HG03442 (cell line): ENCODE data around the gene MBNL2.
A peak's percentile ranks its signal among the peaks of the same experiment; 100 is the strongest.
"Not testable (repeated sequence)": the region's sequence is repeated elsewhere in the genome, so short reads cannot be mapped to it uniquely, and the experiment has no call there.

Experiments used
- ATAC-seq: cut with Tn5 transposase; IDR thresholded peaks from one replicate; pipeline ENCODE4 v1.9.1; 2021; ENCODE audit warnings: mild to moderate bottlenecking, moderate library complexity; ENCODE audit not compliant: unreplicated experiment

MBNL2 gene

DNA sequence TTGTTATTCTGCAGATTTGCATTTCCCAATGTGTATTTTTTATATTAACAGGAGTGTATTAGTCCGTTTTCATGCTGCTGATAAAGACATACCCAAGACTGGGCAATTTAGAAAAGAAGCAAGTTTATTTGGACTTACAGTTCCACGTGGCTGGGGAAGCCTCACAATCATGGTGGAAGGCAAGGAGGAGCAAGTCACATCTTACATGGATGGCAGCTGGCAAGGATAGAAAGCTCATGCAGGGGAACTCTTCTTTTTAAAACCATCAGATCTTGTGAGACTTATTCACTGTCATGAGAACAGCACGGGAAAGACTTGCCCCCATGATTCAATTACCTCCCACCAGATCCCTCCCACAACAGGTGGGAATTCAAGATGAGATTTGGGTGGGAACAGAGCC lies 14.9 kb upstream of the MBNL2 start:
- not testable (repeated sequence) for ATAC-seq

DNA sequence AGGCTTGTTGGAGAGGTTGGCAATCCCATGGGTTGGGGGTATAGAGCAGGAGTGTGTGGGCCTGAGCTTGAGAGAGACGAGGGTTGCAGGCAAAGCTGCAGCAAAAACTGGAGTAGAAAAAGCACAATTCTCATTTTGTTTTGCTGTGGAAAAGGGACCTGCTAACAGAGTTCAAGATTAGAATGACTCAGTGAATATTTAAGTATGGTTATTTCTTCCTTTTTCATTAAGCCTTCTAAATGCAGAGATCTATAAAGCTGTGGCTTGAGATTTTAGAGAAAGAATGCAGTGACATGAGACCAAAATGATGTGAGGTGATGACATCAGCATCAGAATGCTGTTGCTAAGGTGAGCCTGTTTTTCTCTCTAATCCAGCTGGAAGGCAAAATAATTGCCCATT lies 10.8 kb upstream of the MBNL2 start:
- ATAC-seq, result no peak

DNA sequence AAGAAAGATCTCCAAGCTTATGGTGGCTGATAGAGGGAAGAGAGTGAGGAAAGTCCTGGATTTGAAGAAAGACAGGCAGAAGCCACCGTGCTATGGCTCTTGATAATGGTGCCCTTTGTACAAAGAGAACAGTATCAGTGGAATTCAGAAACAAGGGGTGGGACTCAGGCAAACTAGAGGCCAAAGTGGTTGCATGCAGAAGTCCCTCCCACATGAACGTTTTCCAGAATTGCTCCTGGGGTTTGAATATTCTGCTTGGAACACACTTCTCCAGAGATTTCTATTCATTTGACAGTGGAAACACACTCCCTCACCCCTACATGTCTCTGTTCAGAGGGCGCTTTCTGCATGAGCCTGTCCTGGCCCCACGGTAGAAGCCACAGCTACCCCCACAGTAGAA lies 10.1 kb upstream of the MBNL2 start:
- no peak for ATAC-seq

DNA sequence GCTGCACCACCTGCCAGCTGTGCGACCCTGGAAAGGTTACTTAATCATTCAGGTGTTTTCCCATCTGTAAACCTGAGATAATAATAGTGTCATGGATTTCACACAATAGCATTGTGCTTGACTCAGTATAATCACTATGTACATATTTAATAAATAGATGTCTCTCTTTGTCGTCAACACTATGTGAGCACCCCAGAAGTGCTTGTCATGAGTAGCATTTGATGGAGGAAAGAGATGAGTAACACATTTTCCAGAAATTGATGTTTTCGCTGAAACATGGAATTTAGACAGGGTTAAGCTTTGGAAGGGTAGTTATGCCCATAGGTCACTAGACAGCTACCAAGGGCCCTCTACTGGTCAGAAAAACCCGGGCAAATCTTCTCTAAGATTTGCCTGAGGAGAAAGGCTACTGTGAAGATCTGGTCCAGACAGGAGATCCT lies 9.5 kb upstream of the MBNL2 start:
- peak; percentile 52 for ATAC-seq

DNA sequence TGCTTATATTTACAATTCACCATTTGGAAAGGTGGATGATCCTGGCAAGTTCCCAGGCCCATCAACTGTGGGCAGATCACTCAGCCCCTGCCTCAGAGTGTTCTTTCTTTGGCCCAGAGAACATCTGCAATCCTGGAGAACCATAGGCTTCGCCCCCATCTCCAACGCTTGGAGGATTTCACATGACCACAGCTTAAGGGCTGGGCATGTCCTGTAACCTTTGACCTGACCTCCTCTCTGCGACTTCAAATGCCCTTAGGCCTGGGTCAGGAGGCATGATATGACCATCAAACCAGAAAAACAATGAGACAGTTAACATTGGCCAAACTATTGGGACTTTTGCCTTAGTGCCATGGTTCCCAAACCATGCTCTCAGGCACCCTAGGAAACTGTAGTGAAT lies 7.2 kb upstream of the MBNL2 start:
- ATAC-seq, result peak; percentile 5

DNA sequence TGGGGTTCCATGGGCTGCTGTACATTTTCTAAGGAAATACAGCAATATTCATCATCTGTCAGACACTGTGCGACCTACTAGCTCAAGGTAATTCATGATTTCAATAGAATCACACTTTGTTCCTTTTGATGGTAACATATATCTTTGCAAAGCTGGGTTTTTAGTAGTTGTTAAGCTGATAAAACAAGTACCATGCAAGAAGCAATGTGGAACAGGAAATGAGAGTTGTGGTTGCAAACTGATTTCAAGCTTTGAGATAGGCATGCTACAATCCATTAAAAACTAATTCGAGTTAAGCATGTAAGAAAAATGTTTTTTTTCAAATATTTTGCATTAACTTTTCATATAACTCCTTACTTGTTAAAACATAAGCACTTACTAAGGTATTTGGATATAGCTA lies 6.8 kb upstream of the MBNL2 start:
- ATAC-seq, result peak; percentile 58

DNA sequence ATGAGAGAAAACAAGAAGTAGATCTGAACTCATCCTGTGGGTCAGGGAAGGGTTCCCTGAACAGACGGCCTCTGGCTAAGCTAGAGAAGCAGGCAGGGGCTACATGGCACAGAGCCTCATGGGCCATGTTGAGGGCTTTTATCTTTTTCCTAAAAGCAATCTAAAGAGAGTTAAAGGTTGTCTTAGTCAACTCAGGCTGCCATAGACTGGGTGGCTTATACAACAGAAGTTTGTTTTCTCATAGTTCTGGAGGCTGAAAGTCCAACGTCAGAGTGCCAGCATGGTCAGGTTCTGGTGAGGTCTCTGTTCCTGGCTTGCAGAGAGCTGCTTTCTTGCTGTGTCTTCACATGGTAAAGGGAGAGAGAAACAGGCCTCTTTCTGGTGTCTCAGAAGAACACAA lies 2.9 kb upstream of the MBNL2 start:
- ATAC-seq, result no peak

DNA sequence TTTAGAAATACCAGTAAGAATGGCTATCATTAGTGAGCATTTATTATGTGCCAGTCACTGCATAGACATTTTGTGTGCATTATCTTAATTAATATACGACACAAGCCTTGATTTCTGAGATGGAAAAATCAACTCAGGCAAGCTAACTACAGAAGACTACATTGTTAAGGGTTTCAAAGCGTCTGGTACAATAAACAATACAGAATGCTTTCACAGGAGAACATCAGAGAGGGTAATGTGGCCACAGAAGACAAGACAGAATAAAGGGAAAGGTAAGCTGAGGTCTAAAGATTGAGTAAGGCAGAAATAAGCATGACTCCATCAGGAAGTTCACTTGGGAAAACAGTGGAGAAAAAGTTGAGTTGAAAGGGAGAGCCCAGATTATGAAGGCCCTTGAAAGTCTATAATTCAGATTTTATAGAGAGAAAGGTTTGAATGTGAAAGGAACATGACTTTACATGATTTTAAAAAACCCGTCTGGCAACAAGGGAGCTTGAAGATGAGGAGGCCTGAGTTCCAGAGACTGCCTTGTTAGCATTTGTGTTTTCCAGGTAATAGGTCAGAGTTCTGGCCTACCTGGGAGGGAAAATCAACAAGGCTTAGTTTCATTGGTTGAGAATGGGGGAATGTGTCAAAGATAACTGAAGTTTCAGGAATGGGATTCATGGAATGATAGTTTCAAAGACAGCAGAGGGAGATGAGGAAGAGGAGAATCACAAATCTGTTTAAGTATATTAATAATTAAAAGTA lies 1.8 kb upstream of the MBNL2 start:
- ATAC-seq, result no peak

DNA sequence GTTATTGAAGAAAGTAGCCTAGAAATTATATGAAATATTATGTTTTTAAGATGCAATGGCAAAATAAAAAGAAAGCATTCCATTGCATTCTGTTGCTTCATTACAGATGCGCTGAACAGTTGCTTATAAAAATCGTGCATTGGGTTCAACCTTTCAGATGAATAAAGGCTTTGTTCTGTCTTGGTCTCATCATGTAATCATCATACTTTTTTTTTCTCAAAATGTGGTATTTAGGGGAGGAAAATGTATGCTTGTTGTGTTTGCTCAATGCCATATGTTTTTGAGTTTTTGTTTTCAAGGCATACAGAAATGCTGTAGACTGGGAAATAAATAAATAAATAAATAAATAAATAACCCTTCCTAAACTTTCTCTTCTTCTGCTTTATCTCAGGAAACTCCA lies 1.1 kb upstream of the MBNL2 start:
- no peak for ATAC-seq

DNA sequence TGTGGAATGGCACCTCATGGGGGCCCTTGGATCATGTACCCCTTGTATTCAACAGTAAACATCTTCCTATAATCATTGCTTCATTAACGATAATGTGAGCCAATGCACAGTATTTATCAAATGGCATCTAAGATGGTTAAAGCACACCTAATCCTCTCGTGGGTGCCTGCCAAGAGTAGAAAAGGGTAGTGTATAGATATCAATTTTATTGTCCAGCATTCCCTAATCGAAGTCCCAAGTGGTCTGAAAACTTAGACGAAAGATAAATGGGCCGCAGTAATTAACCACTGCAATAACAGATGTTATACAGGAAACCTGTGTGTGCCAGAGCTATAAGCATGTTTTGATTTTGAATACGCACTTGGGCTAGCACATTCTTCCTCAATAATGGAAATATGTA lies 667 bp upstream of the MBNL2 start:
- ATAC-seq, result no peak

DNA sequence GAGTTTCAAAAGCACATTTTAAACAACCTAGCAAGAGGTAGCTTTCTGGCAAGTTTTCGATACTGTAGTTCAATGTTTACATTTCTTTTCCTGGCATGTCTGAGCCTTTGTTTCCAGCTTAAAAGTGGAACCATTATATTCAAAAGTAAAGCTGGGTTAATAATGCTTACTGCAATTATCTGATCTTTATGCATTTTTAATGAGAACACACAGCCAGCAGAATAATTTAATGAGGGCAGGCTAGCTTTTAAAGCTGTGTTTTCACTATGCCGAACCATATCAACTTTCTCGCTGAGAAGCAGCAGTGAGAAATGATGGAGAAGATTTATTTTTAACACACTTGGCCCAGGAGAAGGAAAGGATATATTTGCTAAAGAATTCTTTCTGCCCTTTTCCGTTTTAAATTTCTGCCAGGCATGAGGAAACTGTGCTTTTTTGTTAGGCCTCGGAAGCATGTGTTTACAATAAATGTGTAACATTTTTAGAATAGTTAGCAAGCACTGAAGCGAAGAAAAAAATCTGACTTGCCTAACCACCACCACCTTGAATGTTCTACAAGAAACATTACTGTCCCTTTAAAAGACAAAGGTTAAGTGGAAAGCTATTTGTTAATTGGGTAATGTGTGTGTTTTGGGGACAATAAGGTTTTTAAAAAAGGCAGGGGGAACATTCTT lies 1.0 kb downstream of the MBNL2 start:
- no peak for ATAC-seq

DNA sequence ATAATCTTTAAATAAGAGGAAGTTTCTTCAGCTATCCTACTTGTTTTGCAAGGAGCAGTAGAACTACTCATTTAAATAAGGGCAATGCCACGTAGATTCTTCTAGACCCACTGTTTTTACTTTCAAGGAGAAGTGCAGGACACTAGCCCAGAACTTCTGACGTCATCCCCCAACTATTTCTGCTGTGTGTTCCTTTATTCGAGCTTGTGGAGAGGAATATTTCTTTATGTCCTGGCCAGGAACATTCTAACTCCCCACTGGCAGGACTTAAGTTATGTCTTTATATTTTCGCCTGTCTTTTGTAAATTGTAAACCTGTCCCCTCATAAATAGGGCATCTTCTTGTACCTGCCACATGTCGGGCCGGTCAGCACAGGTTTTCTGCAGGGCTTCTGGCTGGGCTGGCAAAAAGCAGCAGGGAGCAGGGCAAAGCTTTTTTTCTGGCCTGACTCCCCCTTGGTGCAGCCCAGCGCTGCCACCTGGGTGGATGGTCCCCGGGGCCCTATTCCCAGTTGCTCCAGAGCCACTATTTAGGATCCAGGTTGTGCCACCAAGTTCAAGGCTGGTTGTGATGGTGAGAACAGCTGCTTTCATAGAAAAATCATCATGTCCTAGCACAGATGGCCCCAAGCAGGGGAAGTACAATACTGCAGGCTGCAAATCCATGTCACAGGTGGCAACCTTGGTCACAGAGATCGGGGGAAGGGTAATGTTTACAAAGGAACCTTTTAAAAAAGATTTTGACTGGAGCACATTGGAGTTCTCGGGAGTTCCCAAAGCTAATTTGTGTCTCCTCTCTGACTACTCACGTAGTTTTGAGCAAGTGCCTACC lies 1.8 kb downstream of the MBNL2 start:
- no peak for ATAC-seq

DNA sequence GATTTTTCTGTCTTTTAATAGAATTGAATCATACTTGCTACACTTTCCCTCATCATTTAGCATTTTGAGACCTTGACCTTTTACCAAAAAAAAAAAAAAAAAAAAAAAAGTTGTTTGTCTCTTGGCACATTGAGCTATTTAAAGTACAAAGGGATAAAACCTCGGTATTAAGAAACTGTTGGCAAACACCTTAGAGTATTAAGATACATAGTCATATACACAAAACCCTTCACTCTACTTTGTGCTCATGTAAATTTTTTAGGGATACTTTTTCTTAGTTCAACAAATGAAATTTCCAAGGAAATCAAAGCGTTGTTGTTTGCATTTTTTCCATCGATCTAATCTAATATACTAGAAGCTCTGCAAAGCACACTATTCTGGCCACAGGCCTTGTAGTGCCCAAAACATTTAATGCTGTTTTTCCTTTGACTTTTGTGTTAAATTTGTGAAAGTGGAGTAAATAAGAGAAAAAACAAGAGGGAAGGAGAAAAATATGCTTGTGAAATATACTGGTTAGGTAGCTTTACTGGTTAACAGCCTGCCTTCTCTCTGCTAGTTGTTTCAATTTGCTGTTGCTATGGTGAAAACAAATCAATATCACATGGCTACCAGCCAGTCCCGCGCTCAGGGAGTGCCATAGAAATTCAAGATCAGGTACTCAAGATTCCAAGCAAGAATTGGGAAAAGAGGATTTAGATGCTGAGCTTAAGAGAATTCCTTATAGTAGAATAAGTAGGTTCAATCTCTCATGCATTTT lies 2.6 kb downstream of the MBNL2 start:
- peak; percentile 15 for ATAC-seq

DNA sequence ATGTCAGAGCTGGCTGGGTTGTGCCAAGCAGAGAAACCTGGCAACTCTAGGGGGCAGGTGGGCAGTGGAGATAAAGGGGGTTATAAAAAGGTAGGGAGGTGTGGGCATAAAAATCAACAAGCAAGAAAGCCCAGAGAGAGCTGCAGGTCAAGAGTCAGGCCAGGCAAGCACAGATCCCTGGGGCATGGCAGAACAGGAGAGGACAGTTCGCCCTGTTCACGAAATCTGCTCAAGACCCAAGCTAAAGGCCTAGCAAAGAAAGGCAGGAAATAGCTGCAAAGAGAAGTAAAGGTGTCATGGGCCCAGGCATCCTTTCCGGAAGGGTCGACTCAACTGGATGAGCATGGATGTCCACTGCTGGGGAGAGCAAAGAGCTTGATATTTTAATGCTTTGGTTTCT lies 3.4 kb downstream of the MBNL2 start:
- no peak for ATAC-seq

DNA sequence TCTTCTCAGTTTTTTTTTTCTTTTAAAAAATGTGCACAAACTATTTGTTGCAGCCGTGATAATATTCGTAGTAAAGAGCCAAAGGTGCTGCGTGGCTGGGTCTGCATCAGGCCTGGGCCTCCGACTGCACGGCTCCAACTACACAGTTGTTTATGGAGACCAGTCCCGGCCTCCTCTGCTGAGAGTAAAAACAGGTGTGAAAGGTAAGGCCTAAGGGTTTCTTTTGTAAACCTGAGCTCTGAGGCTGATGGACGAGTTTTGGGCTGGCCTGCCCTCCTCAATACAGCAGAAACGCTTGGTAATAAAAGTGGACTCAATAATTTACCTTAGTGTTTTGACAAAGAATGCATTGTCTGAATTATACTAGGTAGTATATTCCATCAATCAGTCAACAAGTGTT lies 3.9 kb downstream of the MBNL2 start:
- no peak for ATAC-seq

DNA sequence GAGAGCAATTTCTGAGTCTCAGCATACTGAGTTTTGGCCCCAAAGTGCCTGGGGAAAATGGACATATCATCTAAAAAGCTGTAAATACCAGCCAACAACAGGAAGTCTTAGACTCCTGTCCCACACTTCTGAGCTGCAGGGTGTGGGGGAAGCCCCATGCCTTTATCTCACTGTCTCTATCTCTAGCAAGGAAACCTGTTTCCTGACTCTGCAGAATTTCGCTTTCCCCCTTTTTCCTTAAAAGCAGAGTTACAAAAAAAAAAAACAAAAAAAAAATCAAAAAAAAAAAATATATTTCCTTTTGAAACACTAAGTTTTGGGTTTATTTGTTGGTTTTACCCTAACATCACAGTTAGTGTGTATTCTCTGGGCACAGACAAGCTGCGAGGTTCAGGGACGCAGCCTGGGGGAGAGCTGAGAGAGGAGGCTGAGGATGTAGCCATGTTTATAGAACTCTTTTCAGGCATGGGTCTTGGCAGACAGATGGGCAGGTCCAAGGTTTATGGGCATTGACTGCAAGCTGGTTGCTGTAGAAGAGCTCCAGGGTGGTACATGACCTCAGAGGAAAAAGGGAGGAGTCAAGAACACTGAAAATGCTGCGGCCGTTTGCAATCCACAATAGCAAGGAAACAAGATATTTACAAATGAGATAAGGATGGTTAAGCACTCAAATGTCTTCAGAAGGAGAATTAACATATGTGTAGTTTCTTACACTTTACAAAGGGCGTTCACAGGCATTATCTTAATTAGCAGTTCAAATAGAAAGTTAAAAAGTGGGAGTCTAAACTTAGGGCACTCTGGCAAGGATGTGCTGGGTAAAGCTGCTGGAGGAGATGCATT lies 4.9 kb downstream of the MBNL2 start:
- peak; percentile 54 for ATAC-seq

DNA sequence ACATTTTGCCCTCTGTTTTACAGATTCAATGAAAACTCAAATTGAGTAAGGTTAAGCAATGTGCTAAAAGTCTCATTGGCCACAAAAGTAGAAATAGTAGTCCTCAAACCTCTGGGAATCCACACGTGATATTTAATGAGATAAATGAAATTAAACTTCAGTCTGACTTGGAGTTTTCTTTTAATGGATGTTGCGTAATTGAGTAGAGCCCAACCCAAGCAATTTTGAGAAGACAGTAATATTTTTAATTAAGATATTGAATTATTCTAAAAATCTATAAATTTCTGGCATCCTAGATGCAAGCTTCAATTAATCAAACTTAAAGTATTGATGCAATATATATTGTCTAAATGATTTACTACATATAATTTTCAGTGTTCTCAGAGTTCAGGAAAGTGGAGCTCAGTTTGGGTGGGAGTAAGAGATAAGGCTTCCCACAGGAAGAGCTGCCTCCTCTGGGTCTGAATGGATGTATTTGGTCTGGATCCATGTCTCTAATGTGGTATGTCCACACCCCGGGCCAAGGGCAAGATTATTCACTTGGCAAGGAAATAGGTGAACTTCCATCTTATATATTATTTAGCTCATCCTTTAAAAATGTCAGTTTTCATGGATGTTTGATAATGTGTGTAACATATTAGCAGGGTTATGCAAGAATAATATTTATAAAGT lies 6.9 kb downstream of the MBNL2 start:
- ATAC-seq, result no peak

DNA sequence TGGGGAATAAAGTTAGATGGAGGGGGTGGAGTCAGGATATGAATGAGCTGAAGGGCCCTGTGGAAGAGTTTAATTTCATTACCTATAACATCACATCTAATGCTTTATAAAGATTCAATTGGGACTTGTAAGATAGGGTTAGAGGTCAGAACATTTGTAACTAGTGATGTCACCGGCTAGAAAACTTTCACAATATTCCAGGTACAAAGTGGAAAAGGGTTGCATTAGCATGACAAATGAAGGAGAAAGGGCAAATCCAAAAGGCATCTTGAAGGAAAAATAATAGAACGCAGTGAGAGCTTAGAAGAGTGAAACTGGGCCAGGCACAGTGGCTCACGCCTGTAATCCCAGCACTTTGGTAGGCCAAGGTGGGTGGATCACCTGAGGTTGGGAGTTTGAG lies 7.6 kb downstream of the MBNL2 start:
- ATAC-seq, result no peak

DNA sequence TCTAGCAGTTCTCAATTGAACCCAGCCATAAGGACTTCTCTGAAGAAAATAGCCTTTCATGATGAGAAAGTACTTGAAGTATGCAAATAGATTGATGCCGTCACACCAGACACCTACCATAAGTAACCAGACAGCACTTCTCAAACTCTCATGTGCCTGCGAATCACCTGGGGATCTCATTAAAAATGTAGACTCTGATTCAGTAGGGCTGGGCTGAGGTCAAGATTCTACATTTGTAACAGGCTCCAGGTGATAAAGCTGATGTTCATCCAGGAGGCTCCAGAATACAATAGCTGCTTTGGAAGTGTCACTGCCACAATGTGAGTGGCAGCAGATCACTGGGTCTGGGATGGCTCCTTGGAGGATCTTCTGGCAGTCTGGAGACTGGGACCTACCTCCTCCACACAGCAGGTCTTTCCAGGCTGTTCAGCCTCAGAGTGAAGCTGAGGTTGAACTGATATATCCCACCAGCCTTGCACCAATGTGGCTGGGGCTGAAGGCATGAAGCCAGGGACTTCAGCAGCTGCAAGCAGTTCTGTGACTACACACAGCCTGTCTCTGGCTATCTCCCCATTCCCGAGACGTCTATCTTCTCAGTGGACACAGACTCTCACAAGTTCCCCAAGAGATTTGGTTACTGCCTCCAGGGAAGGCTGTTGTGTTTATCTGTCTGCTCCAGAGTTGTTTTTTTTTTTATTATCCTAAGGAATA lies 9.1 kb downstream of the MBNL2 start:
- no peak for ATAC-seq
